WTC11 (cell line): ENCODE results near the gene WFS1.

Experiments
- SP1 ChIP-seq: sonication (generic); formaldehyde crosslinking; conservative IDR thresholded peaks from 2 replicates; pipeline ENCODE4 v1.8.1; 2022; ENCODE audit warnings: missing genetic modification reagents
- TEAD1 ChIP-seq: sonication (generic); formaldehyde crosslinking; IDR thresholded peaks from 2 replicates; pipeline ENCODE4 v1.8.0; 2022; ENCODE audit warnings: mild to moderate bottlenecking, missing genetic modification reagents
- ZBTB21 ChIP-seq: sonication (generic); formaldehyde crosslinking; IDR thresholded peaks from 2 replicates; pipeline ENCODE4 v1.8.1; 2023; ENCODE audit warnings: mild to moderate bottlenecking, missing genetic modification reagents, borderline replicate concordance
- TF ChIP-seq, protein P1 (sequence below): fragments of 200-600 bp; IDR thresholded peaks from 2 replicates; pipeline ENCODE4 v1.8.0; 2022; ENCODE audit warnings: antibody characterized with exemption
- TF ChIP-seq, protein P2 (sequence below): sonication (generic); formaldehyde crosslinking; IDR thresholded peaks from 2 replicates; pipeline ENCODE4 v1.8.1; 2023; ENCODE audit warnings: mild to moderate bottlenecking, missing genetic modification reagents, moderate library complexity
- TF ChIP-seq, protein P3 (sequence below): fragments of 250-450 bp; sonication (Bioruptor Pico); IDR thresholded peaks from 2 replicates; pipeline ENCODE4 v1.9.0; 2021; ENCODE audit warnings: mild to moderate bottlenecking
- TF ChIP-seq, protein P4 (sequence below): sonication (generic); formaldehyde crosslinking; IDR thresholded peaks from 2 replicates; pipeline ENCODE4 v1.8.0; 2022; ENCODE audit warnings: mild to moderate bottlenecking, missing genetic modification reagents
- TF ChIP-seq, protein P5 (sequence below): sonication (generic); formaldehyde crosslinking; IDR thresholded peaks from 2 replicates; pipeline ENCODE4 v1.8.1; 2022; ENCODE audit warnings: low read depth, mild to moderate bottlenecking, moderate library complexity, missing genetic modification reagents, borderline replicate concordance

DNA sequence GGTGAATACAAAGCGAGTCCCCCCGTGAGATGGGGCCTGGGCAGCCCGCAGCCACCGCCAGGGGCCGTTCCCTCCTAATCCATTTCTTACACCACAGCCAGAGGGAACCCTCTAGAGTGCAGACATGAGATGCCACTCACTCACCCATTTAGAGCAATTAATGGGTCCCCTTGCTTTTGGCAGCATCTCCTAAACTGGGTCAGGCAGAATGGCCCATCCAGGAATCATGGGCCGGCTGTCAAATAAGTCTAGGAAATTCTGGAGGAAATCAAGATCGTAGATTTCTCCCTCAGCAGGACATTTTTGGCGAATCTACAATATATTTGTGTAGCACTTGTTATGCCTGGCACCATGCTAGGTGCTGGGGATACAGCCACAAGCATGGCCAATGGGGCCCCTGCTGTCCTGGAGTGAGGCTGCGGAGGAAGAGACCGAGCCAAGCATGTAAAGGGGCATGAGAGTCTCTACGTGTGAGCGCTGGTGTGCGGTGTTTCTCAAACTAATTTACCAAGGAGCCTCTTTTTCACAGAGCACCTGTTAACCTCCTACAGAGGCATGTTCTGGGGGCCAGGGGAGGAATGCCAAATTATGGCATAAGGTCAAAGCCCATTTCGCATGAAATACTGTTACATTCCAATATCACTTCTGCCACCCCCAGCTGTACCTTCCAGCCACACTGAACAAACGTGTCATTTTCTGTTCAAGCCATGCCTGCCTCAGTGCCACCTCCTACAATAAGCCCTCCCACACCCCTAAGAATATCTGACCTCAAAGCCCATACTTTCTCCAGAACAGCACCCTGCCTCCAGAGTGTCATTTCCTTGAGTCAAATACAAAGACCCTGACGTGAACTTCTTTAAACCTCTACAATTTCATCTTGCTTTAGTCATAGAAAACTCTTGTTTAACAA is 41.2 kb upstream of the WFS1 start:
- TF ChIP-seq, protein P1, sequence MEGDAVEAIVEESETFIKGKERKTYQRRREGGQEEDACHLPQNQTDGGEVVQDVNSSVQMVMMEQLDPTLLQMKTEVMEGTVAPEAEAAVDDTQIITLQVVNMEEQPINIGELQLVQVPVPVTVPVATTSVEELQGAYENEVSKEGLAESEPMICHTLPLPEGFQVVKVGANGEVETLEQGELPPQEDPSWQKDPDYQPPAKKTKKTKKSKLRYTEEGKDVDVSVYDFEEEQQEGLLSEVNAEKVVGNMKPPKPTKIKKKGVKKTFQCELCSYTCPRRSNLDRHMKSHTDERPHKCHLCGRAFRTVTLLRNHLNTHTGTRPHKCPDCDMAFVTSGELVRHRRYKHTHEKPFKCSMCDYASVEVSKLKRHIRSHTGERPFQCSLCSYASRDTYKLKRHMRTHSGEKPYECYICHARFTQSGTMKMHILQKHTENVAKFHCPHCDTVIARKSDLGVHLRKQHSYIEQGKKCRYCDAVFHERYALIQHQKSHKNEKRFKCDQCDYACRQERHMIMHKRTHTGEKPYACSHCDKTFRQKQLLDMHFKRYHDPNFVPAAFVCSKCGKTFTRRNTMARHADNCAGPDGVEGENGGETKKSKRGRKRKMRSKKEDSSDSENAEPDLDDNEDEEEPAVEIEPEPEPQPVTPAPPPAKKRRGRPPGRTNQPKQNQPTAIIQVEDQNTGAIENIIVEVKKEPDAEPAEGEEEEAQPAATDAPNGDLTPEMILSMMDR, result no peak
- no peak for TF ChIP-seq TEAD1 (CRISPR knock-in tag)
- TF ChIP-seq, protein P2, sequence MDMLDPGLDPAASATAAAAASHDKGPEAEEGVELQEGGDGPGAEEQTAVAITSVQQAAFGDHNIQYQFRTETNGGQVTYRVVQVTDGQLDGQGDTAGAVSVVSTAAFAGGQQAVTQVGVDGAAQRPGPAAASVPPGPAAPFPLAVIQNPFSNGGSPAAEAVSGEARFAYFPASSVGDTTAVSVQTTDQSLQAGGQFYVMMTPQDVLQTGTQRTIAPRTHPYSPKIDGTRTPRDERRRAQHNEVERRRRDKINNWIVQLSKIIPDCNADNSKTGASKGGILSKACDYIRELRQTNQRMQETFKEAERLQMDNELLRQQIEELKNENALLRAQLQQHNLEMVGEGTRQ (CRISPR knock-in tag), result no peak
- TF ChIP-seq, protein P3, sequence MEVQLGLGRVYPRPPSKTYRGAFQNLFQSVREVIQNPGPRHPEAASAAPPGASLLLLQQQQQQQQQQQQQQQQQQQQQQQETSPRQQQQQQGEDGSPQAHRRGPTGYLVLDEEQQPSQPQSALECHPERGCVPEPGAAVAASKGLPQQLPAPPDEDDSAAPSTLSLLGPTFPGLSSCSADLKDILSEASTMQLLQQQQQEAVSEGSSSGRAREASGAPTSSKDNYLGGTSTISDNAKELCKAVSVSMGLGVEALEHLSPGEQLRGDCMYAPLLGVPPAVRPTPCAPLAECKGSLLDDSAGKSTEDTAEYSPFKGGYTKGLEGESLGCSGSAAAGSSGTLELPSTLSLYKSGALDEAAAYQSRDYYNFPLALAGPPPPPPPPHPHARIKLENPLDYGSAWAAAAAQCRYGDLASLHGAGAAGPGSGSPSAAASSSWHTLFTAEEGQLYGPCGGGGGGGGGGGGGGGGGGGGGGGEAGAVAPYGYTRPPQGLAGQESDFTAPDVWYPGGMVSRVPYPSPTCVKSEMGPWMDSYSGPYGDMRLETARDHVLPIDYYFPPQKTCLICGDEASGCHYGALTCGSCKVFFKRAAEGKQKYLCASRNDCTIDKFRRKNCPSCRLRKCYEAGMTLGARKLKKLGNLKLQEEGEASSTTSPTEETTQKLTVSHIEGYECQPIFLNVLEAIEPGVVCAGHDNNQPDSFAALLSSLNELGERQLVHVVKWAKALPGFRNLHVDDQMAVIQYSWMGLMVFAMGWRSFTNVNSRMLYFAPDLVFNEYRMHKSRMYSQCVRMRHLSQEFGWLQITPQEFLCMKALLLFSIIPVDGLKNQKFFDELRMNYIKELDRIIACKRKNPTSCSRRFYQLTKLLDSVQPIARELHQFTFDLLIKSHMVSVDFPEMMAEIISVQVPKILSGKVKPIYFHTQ (CRISPR knock-in tag), result no peak
- no peak for TF ChIP-seq SP1
- TF ChIP-seq, protein P4, sequence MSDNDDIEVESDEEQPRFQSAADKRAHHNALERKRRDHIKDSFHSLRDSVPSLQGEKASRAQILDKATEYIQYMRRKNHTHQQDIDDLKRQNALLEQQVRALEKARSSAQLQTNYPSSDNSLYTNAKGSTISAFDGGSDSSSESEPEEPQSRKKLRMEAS (CRISPR knock-in tag), result no peak
- TF ChIP-seq, protein P5, sequence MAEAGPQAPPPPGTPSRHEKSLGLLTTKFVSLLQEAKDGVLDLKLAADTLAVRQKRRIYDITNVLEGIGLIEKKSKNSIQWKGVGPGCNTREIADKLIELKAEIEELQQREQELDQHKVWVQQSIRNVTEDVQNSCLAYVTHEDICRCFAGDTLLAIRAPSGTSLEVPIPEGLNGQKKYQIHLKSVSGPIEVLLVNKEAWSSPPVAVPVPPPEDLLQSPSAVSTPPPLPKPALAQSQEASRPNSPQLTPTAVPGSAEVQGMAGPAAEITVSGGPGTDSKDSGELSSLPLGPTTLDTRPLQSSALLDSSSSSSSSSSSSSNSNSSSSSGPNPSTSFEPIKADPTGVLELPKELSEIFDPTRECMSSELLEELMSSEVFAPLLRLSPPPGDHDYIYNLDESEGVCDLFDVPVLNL (CRISPR knock-in tag), result no peak
- no peak for TF ChIP-seq ZBTB21 (CRISPR knock-in tag)
